HT1080 (cell line): Measurements from ENCODE around the gene BZW2. TPM values are rescaled to one million over a fixed set of nuclear protein-coding genes. Genes with fewer than 3 reads are reported as not detected.
A peak's percentile ranks its signal among the peaks of the same experiment; 100 is the strongest.

Experiments
- DNase-seq: peaks from one replicate; pipeline ENCODE4 v3.0.0-alpha.2; 2015; ENCODE audit warnings: low read depth
- total RNA-seq: library from RNA; depleted of rRNA; stranded (reverse); fragments of >200 nt; shearing (Covaris generic); gene quantifications from 2 replicates; pipeline ENCODE4 v1.2.3, GENCODE V29; 2014; rRNA removed

BZW2 gene
- total RNA-seq, 1 experiment from 2014 or later = 128 TPM

DNA sequence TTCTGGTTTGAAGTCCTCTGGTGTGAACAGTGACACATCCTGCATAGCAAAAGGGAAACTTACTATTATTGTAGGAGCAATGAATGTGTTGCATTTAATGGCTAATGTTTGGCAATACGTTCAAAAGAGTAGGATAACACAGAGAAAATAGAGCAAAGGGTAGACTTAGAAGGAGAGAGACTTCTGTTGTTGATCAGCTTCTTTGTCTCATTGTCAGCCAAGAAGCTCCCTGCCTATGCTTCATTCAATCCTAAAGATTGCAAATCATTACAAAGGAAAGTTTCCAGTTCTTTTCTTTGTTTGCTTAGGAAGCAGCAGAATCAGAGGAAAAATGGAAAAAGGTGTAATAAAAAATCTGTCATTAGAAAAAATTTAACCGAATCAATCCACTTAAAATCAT lies 99.7 kb downstream of the BZW2 start:
- no peak for DNase-seq

DNA sequence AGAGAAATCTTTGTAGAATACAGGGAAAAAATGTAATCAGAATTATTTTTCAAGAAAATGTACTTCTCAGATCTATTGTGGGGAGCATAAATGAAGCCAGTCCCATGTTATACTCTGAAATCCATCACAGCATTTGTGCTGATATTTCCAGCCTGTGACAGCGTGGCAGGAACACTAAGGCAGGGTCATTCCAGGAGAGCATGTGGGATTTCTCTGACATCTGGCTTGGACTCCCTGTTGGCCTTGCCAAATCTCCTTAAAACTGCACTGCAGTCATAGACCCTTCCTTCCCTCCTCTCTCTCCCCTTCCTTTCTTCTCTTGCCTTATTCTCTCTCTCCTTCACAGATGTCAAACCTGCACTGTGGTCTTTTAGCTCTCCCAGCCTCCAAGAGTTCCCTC lies 101.1 kb downstream of the BZW2 start:
- no peak for DNase-seq

DNA sequence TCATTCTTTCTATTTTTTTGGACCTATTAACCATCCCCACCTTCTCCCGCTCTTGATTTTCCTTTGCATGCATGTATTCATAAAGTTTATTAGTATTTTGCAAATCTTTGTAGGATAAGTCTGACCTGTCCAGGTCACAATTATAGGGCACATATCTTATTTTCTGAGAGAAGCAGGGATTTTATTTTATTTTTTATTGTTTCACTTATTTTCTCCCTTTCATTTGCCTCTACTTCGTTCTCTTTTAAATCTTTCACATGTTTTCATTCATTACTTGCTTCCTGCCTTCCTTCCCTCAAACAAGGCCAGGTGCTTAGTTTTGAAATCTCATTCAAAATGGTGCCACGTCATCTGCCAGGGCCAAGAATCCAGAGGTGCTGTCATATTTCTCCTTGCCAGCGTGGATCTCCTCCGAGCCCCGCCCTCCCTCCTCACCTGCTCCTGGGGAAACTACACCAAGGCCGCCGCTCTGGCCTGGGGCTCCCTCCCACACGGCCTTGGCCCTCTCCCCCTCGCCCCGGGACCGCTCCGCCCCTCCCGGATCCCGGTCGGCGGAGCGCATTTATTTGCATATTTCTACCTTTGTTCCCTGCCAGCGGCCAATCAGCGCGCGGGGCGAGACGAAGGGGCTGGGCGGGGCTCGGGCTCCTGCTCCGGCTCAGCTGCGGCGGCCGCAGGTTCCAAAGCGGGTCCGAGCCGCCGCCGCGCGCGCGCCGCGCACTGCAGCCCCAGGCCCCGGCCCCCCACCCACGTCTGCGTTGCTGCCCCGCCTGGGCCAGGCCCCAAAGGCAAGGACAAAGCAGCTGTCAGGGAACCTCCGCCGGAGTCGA lies 107.3 kb downstream of the BZW2 start, which contains the start of gene TSPAN13:
TSS of gene TSPAN13 (plus strand) at position 654 of the 830 bp plus-strand sequence. CDS start 213 bp downstream, outside the sequence.
- peak; percentile 56 for DNase-seq

DNA sequence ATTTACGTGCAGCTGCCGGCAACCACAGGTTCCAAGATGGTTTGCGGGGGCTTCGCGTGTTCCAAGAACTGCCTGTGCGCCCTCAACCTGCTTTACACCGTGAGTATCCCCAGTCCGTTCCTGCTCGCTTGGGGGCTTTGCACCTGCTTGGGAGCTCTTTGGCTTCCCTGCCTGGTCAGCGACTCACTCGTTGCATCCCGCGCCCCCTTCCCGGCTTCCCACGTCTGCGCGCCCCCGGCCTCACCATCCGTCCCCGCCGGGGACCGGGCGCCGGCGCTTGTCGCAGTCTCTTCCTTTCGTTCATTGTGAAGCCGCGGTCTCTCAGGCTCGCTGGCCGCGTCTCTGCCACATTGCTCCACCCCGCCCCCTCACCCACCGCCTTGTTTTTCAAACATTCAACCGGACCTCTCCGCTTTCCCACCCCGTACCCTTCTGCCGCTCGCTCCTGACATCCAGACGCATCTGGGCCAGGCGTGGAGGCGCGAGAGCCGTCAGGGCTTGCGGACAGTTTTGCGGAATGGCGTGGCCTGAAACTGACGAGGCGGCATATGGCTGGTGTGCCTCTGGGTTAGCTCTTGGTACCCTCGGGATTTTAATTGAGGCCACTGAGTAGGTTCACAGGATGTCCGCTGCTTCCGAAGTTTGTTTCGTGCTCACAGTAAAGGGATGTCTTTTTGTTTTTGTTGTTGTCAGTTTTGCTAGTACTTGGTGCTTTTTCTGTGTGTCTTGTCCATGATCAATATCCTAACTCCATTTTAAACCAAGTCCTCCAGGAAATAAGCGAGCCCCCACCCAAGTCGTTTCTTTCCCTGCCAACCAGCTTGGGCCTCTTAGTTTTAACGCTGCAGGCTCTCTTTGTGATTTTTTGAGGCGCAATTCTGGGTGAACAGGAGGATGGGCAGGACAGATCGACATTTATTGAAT lies 108.2 kb downstream of the BZW2 start:
- DNase-seq = no peak

DNA sequence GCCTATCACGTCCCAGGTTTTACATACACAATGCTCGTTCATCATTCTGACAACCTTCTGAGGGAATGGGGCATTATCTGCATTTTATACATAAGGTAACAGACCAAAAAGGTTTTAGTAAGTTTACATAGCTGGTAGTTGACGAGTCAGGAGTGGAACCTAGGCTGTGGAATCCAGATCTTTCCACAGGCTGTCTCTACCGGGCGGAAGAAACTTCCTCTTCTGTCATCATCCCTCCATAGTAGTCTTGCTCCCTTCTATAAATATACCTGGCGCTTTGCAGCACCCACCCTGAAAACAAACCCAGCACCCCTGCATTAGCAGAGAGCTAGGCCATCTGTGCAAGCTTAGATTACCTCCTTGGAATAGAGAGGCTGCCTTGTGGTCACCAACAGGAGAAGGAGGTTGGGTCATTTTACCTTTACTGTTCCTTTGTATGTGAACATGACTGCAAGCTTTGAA lies 108.9 kb downstream of the BZW2 start:
- no peak for DNase-seq

DNA sequence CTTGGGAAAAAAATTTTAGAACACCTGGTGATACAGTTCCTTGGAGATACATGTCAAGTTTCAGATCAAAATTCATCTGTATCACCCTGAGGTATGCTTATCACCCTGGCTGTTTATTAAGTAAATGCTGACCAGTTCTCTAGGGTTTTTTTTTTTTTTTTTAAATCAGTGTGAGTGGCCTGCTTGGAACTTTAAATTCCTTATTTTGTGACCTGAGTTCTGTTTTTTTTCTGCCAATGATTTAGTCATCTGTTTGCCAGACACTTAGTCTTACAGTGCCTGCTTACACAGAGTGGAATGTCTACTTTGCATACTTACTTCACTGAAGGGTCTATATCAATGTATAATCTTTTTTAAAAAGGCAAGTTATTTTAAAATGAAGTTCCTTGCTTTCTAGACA lies 109.4 kb downstream of the BZW2 start:
- no peak for DNase-seq

Other genes with a start within 250 kb of the BZW2 start
- 0.74 and 1.4 TPM in 2 replicates for gene CRPPA, start 224.6 kb upstream of the BZW2 start, total RNA-seq
- gene SOSTDC1, start 180.4 kb upstream of the BZW2 start, total RNA-seq = not detected in 2 replicates
- not detected in 2 replicates for gene LRRC72, start 119.4 kb upstream of the BZW2 start, total RNA-seq
- 17.8 and 25.4 TPM in 2 replicates for gene ANKMY2, start 427 bp upstream of the BZW2 start, total RNA-seq
- 0.17 and 0.26 TPM in 2 replicates for gene TSPAN13, start 107.6 kb downstream of the BZW2 start, total RNA-seq
- not detected in 2 replicates for gene AGR2, start 158.8 kb downstream of the BZW2 start, total RNA-seq
- not detected in 2 replicates for gene AGR3, start 235.8 kb downstream of the BZW2 start, total RNA-seq